Activated T-cell treated with anti-CD3 and anti-CD28 coated beads, Interleukin-2, amount 50 U/mL, for 48 hours (primary cell): Measurements from ENCODE around the gene ZNF850.
A peak's percentile ranks its signal among the peaks of the same experiment; 100 is the strongest.

ENCODE experiments used
- DNase-seq, 2 experiments: peaks; one replicate each; pipeline ENCODE4 v3.0.0-alpha.2; 2020

ZNF850 gene

GRCh38 chr19:36687214-36688056 lies 85.2 kb downstream of the ZNF850 start, which contains the start of gene ZNF567:
Gene ZNF567, plus strand, starts transcription at chr19:36687612. Its CDS starts 7,256 bp downstream, at chr19:36694868.
- DNase-seq: peak; percentile 98

GRCh38 chr19:36686365-36687213 lies 86.0 kb downstream of the ZNF850 start:
- no peak for DNase-seq

- DNase-seq: no peak
Observed at GRCh38 chr19:36685835-36686234, 86.8 kb downstream of the ZNF850 start.

GRCh38 chr19:36679455-36679854 lies 93.2 kb downstream of the ZNF850 start:
- no peak for DNase-seq

GRCh38 chr19:36674201-36674600 lies 98.4 kb downstream of the ZNF850 start:
- no peak for DNase-seq

GRCh38 chr19:36672368-36672767 lies 100.2 kb downstream of the ZNF850 start:
- no peak for DNase-seq

- DNase-seq: no peak
Observed at GRCh38 chr19:36668646-36669045, 104.0 kb downstream of the ZNF850 start.

- DNase-seq: no peak
Observed at GRCh38 chr19:36665832-36666231, 106.8 kb downstream of the ZNF850 start.
